SH-SY5Y (cell line): ENCODE measurements around the gene NUDT2.

Experiments used
- GATA2 ChIP-seq: IDR thresholded peaks from 2 replicates; pipeline ENCODE4 v1.6.1; 2011; ENCODE audit warnings: mild to moderate bottlenecking, low read depth, low read length
- GATA3 ChIP-seq: IDR thresholded peaks from 2 replicates; pipeline ENCODE4 v1.6.1; 2011; ENCODE audit warnings: low read depth, mild to moderate bottlenecking, low read length, moderate library complexity

Gene NUDT2

GRCh38 chr9:34328987-34329832 is at the start of gene NUDT2, which contains the start of gene KIF24:
Gene NUDT2, plus strand, starts transcription at chr9:34329569. Its CDS starts 9,471 bp downstream, at chr9:34339040.
Gene KIF24, minus strand, starts transcription at chr9:34329268. Its CDS starts 17,922 bp downstream, at chr9:34311346.
- TF ChIP-seq GATA3 (no peak), GATA2 (no peak)

- TF ChIP-seq GATA2: no peak
- no peak for TF ChIP-seq GATA3
These were observed 47.3 kb upstream of the NUDT2 start for GRCh38 chr9:34282096-34282495.

GRCh38 chr9:34289159-34289558 is 40.2 kb upstream of the NUDT2 start:
- TF ChIP-seq GATA3 (no peak), GATA2 (no peak)

DNA sequence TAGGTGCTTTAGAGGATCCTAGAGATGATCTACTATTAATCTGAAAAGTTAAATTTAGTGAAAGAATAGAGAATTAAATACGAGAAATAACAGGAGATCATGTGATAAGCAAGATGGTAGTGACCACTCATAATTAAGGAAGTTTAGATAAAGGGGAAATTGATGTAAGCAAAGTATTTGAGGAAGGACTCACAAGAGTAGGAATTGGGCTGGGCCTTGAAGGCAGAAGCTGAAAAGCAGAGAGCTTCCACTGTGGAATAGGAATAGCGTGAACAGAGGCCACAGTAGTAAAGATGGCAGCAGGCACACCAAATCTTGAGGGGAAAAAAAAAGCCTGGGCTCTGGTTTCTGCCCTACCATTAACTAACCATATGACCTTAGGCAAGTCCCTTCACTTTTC is 38.3 kb upstream of the NUDT2 start:
- TF ChIP-seq GATA2 (no peak), GATA3 (no peak)

GRCh38 chr9:34291423-34291822 is 37.9 kb upstream of the NUDT2 start:
- no peak for TF ChIP-seq GATA2
- TF ChIP-seq GATA3: no peak

GRCh38 chr9:34292552-34292951 is 36.8 kb upstream of the NUDT2 start:
- TF ChIP-seq GATA2: no peak
- no peak for TF ChIP-seq GATA3

DNA sequence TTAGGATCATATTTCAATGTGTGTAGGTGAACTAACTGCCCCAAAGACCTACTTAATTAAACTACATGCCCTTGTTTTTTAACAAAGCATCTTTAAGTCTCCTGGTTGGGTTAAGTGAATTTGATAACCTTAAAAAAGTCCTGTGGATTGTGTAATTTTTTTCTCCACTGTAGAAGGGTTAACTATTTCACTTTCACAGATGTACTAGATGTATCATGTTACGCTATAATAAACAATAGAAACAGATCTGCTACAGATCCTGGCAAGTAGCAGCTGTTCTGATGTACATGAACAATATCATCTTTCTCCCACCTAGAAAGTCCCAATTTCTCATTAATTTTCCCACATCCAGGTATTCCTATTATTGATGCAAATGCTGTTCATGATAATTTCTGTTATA is 19.2 kb upstream of the NUDT2 start:
- TF ChIP-seq GATA3: no peak

DNA sequence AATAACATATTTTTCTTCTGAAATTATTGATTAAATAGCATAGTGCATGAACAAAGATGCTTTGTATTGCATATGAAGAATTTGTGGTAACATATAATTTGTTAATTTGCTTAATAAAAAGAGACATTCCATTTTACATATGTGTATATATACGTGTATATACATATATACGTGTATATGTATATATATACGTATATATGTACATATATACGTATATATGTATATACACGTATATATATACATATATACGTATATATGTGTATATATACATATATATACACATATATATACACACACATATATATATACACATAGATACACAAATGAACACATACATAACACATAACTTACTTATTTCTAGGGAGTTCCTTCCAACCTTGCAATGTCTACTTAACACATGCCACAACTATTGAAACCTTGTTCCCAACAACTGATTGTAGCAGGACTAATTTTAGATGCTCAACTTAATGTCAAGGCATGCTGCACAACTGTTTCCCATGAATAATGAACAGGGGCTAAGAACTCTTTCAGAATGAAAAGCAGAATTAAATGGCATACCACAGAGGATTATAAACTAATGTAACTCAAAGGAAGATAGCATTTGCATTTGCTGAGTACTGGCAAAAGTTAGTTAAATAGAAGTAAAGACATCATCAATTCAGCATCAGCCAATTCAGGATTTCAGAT is 17.7 kb upstream of the NUDT2 start:
- no peak for TF ChIP-seq GATA2
- TF ChIP-seq GATA3: no peak

DNA sequence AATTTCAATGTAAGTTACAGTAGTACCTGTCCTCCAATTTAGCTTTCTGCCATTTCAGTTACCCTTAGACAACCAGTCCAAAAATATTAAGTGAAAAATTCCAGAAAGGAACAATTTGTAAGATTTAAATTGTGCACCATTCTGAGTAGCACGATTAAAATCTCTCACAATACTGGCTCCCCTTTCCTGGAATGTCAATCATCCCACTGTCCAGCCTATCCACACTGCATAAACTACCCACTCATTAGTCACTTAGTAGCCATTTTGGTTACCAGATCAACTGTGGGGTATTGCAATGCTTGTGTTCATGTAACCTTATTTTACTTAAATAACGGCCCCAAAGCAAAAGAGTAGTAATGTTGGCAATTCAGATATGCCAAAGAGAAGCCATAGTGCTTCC is 11.9 kb upstream of the NUDT2 start:
- no peak for TF ChIP-seq GATA2
- TF ChIP-seq GATA3: no peak

GRCh38 chr9:34318163-34318790 is 11.1 kb upstream of the NUDT2 start:
- TF ChIP-seq GATA2 (no peak), GATA3 (no peak)

DNA sequence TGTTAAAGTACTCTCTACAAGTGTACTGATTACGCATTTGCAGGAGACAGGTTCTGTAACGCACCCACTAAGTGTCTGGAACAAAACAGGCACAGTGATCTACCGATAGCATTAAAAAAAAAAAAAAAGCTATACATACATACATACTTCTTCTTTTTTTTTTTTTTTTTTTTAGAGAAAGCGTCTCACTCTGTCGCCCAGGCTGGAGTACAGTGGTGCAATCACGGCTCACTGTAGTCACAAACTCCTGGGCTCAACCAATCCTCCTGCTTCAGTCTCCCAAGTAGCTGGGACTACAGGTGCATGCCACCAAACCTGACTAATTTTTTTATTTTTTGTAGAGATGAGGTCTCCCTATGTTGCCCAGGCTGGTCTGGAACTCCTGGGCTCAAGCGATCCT is 7.9 kb upstream of the NUDT2 start:
- no peak for TF ChIP-seq GATA2
- no peak for TF ChIP-seq GATA3

DNA sequence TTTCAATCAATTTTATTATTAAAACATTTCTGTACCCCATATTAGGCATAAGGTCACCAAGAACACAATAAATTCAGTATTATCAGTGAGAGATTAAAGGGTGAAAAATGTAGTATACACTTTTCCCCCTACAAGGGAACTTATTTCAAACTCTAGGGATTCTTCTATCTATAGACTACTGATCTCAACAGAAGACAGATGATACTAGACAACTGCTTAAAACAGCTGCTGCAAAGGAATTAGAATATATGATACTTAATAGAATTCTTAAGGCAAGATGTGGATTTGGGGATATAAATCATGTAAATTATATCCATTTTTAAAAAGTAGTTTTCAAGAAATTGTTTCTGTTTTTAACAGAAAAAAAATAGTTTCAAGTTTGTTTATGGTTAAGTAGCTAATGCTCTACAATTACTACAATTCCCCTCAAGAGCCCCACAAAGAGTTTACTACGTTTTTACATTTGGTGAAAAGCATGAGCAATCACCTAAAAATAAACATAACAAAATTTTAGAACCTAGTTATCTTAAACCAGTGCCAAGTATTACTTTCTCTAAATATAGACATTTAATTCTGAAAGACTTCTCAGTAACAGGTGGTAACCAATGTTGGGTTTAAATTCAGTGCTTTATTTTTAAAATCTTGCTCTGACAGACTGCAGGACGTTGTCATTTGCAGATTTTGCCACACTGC is 6.3 kb upstream of the NUDT2 start:
- TF ChIP-seq GATA2 (no peak), GATA3 (no peak)

DNA sequence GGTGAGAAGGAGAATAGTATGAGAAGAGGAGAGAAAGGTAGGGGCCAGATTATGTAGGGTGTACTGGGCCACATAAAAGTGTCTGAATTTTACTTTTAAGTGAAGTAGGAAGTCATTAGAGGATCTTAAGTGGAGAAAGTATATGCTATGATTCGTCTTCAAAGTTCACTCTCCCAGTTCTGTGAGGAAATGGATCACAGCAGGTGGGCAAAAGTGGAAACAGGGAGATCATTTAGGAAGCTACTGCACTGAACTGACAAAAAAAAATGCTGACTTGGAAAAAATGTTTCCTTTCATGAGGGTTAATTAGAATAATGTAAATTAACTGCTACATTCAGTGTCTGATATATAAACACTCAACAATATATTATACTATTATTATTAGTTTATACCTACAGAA is 2.7 kb upstream of the NUDT2 start:
- TF ChIP-seq GATA3 (no peak), GATA2 (no peak)

DNA sequence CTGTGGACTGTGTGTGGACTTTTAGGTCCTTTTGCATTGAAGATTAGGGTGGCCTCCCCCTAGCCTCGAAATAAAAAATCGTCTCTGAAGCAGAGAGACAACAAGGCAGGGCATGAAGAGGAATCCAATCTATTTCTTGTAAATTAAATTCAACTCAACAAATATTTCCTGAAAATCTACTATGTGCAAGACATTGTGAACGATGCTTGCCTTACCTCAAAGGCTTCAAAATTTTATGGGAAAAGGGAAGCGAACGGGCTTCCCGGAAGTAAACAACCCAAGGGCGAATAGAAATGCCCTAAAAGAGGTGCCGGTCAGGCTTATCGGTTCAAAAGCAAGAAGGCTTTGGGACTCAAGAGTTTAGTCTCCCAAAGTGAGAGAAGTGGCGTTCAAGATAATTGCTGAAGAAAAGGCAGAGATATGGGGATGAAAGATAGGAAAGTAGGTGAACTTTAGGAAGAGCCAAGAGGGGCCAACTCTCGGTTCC is 826 bp upstream of the NUDT2 start:
- TF ChIP-seq GATA3 (no peak), GATA2 (no peak)
